GM18508 (cell line): ENCODE data around the gene PLXND1.

Experiments used
- ATAC-seq: cut with Tn5 transposase; IDR thresholded peaks from one replicate; pipeline ENCODE4 v1.9.1; 2021; ENCODE audit warnings: moderate number of reproducible peaks; ENCODE audit not compliant: insufficient read depth, unreplicated experiment

PLXND1 gene

GRCh38 chr3:129587566-129588210 is 18.8 kb downstream of the PLXND1 start:
- ATAC-seq: no peak

GRCh38 chr3:129586746-129587430 is 19.6 kb downstream of the PLXND1 start:
- ATAC-seq: no peak

- ATAC-seq: no peak
Observed at GRCh38 chr3:129585949-129586657, 20.4 kb downstream of the PLXND1 start.

- no peak for ATAC-seq
Observed at GRCh38 chr3:129584631-129585030, 21.8 kb downstream of the PLXND1 start.

GRCh38 chr3:129583289-129583688 is 23.2 kb downstream of the PLXND1 start:
- ATAC-seq: no peak

- no peak for ATAC-seq
Observed at GRCh38 chr3:129582799-129583198, 23.7 kb downstream of the PLXND1 start.

- no peak for ATAC-seq
Observed at GRCh38 chr3:129581623-129582022, 24.9 kb downstream of the PLXND1 start.

- no peak for ATAC-seq
Observed at GRCh38 chr3:129579991-129580390, 26.5 kb downstream of the PLXND1 start.

GRCh38 chr3:129577925-129578786 is 28.3 kb downstream of the PLXND1 start:
- no peak for ATAC-seq

- no peak for ATAC-seq
Observed at GRCh38 chr3:129577366-129577765, 29.1 kb downstream of the PLXND1 start.

GRCh38 chr3:129576514-129577352 is 29.7 kb downstream of the PLXND1 start:
- no peak for ATAC-seq

- no peak for ATAC-seq
Observed at GRCh38 chr3:129575997-129576384, 30.5 kb downstream of the PLXND1 start.

- ATAC-seq: no peak
Observed at GRCh38 chr3:129575233-129575996, 31.1 kb downstream of the PLXND1 start.

GRCh38 chr3:129574206-129574605 is 32.3 kb downstream of the PLXND1 start:
- no peak for ATAC-seq

GRCh38 chr3:129573493-129573892 is 33.0 kb downstream of the PLXND1 start:
- no peak for ATAC-seq

- no peak for ATAC-seq
Observed at GRCh38 chr3:129572603-129573002, 33.9 kb downstream of the PLXND1 start.

GRCh38 chr3:129571605-129572547 is 34.6 kb downstream of the PLXND1 start:
- ATAC-seq: no peak

- no peak for ATAC-seq
Observed at GRCh38 chr3:129569856-129570255, 36.6 kb downstream of the PLXND1 start.
